ENCODE results near the gene IL31RA.

The IL31RA gene

DNA sequence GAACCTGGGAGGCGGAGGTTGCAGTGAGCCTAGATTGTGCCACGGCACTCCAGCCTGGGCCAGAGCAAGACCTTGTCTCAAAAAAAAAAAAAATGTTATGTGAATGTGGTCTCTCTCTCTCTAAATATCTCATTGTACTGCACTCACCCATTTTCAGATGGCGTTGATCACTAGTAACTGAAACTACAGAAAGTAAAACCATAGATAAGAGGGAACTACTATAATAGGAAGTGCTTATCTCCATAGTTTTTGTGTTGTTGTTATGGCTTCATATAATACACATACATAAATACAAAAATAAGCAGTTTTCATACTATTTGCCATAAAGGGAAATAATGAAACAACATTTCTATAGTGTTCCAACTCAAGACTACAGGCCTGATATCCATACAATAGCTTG, 9.1 kb downstream of the IL31RA start:
- H3K4me1 ChIP-seq: no peaks in the 10 kb centered on the region
- peaks cover 0 to 3% (median 0%) of the 10 kb centered on the region in 3 donors for H3K9me3 ChIP-seq
- no peak for DNase-seq
- intact Hi-C loops (cut with DNase I; ENCODE audit: low total_unique reads): no loop called here
- no peaks in the 10 kb centered on the region for H3K27me3 ChIP-seq
- no peaks in the 10 kb centered on the region for H3K36me3 ChIP-seq
- no peak overlapping the region for H3K27ac ChIP-seq
- no peak for TF ChIP-seq CTCF (IDR thresholded peaks at IDR 0.05)
- no peak overlapping the region for H3K4me3 ChIP-seq

DNA sequence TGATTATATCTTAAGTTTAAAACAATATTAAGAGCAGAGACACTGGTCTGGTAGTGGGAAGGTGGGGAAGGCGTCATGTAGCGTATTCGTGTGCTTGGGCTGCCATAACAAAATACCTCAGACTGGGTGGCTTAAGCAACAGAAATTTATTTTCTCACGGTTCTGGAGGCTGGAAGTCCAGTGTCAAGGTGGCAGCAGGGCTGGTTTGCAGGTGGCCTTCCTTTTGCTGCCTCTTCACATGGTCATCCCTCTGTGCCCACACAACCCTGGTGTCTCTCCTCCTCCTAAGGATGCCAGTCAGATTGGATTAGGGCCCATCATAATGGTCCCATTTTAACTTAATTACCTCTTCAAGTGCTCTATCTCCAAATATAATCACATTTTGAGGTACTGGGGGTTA, 9.6 kb downstream of the IL31RA start:
- intact Hi-C loops (cut with DNase I; ENCODE audit: low total_unique reads): no loop called here
- no peak for DNase-seq
- Histone ChIP-seq H3K27me3 (no peaks in the 10 kb centered on the region), H3K9me3 (peaks cover 0 to 3% (median 0%) of the 10 kb centered on the region in 3 donors), H3K27ac (no peak overlapping the region), H3K4me1 (no peaks in the 10 kb centered on the region), H3K36me3 (no peaks in the 10 kb centered on the region), H3K4me3 (no peak overlapping the region)
- TF ChIP-seq CTCF (IDR thresholded peaks at IDR 0.05): no peak

- intact Hi-C loops (cut with DNase I; ENCODE audit: low total_unique reads): loop anchor here (1.0 kb wide), 1 partner anchor 21 kb away; no protein-coding TSS in a partner anchor
- no peak overlapping the region for H3K27ac ChIP-seq
- no peak for TF ChIP-seq CTCF (IDR thresholded peaks at IDR 0.05)
- no peak overlapping the region for H3K4me3 ChIP-seq
- H3K4me1 ChIP-seq: peaks cover 0 to 8% (median 2%) of the 10 kb centered on the region in 4 donors
- H3K27me3 ChIP-seq: no peaks in the 10 kb centered on the region
- H3K9me3 ChIP-seq: peaks cover 0 to 3% (median 0%) of the 10 kb centered on the region in 3 donors
- no peak for DNase-seq
- no peaks in the 10 kb centered on the region for H3K36me3 ChIP-seq
Measured at GRCh38 chr5:55864606-55865541, 13.7 kb downstream of the IL31RA start.

- intact Hi-C loops (cut with DNase I; ENCODE audit: low total_unique reads): loop anchor here (1.0 kb wide), 1 partner anchor 20 kb away; no protein-coding TSS in a partner anchor
- H3K4me1 ChIP-seq: peaks cover 0 to 8% (median 2%) of the 10 kb centered on the region in 4 donors
- no peak overlapping the region for H3K4me3 ChIP-seq
- no peaks in the 10 kb centered on the region for H3K36me3 ChIP-seq
- no peaks in the 10 kb centered on the region for H3K27me3 ChIP-seq
- H3K27ac ChIP-seq: no peak overlapping the region
- no peak for TF ChIP-seq CTCF (IDR thresholded peaks at IDR 0.05)
- H3K9me3 ChIP-seq: peaks cover 0 to under 1% (median 0%) of the 10 kb centered on the region in 3 donors
- no peak for DNase-seq
Measured at GRCh38 chr5:55865831-55866230, 14.7 kb downstream of the IL31RA start.

DNA sequence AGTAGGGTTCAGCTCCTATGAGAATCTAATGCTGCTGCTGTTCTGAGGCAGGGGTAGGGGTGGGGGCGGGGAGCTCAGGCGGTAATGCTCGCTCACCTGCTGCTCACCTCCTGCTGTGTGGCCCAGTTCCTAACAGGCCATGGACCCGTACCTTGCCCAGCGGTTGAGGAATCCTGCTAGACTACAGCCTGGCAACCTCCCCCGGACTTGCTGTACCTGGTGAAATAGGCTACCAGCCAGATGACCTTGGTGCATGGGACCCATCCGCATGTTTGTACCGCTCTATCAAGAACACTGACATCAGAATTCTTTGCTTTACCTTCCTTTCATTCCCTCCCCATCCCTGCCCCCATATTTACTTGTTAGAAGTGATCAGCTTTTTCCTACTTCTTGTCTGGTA, 15.3 kb downstream of the IL31RA start:
- H3K36me3 ChIP-seq: no peaks in the 10 kb centered on the region
- no peaks in the 10 kb centered on the region for H3K27me3 ChIP-seq
- intact Hi-C loops (cut with DNase I; ENCODE audit: low total_unique reads): no loop called here
- no peak overlapping the region for H3K4me3 ChIP-seq
- DNase-seq: no peak
- no peaks in the 10 kb centered on the region for H3K9me3 ChIP-seq
- no peak overlapping the region for H3K27ac ChIP-seq
- no peak for TF ChIP-seq CTCF (IDR thresholded peaks at IDR 0.05)
- H3K4me1 ChIP-seq: peaks cover 0 to 8% (median 2%) of the 10 kb centered on the region in 4 donors
